Measurements from ENCODE around the gene MDM2.

Gene MDM2

GRCh38 chr12:68785823-68786222 lies 22.2 kb upstream of the MDM2 start:
- Histone ChIP-seq H3K27ac (ENCODE audit: low read length) (no peak overlapping the region), H3K9ac (ENCODE audit: low read length) (no peak overlapping the region), H2AFZ (ENCODE audit: low read length) (no peak overlapping the region), H3F3A (ENCODE audit: insufficient read depth, low read length) (no peaks in the 10 kb centered on the region), H3K4me3 (ENCODE audit: low read length) (no peak overlapping the region), H3K4me2 (ENCODE audit: low read depth, low read length) (no peak overlapping the region), H3K36me3 (replicated peaks; ENCODE audit: insufficient read depth, low read length) (no peaks in the 10 kb centered on the region), H3K27me3 (replicated peaks; ENCODE audit: insufficient read depth, low read length) (no peaks in the 10 kb centered on the region), H3K9me3 (replicated peaks; ENCODE audit: insufficient read depth, low read length) (no peaks in the 10 kb centered on the region), H3K9me2 (replicated peaks; ENCODE audit: insufficient read depth, low read length) (no peaks in the 10 kb centered on the region), H3K4me1 (ENCODE audit: low read length) (peaks cover 8% of the 10 kb centered on the region; the same call in 1 of the 2 replicates), H4K20me1 (ENCODE audit: insufficient read depth, low read length) (no peaks in the 10 kb centered on the region), H3K79me2 (ENCODE audit: low read length) (no peaks in the 10 kb centered on the region)
- TF ChIP-seq EZH2phosphoT487 (IDR thresholded peaks at IDR 0.05; ENCODE audit: low read length) (no peak), CTCF (IDR thresholded peaks at IDR 0.05; ENCODE audit: low read length) (no peak), EZH2 (optimal IDR thresholded peaks at IDR 0.05; ENCODE audit: low read depth, low read length) (no peak)
- no peak for DNase-seq

- H3K4me2 ChIP-seq (ENCODE audit: low read depth, low read length) = peak overlapping the region; percentile 68; the same call in 1 of the 2 replicates
- H3K27ac ChIP-seq (ENCODE audit: low read length) = peak overlapping the region; percentile 24; the same call in 1 of the 2 replicates
- H3K9ac ChIP-seq (ENCODE audit: low read length) = no peak overlapping the region
- H3K4me1 ChIP-seq (ENCODE audit: low read length) = peaks cover 8% of the 10 kb centered on the region; the same call in 1 of the 2 replicates
- no peak for DNase-seq
- H4K20me1 ChIP-seq (ENCODE audit: insufficient read depth, low read length) = no peaks in the 10 kb centered on the region
- H3K36me3 ChIP-seq (replicated peaks; ENCODE audit: insufficient read depth, low read length) = no peaks in the 10 kb centered on the region
- no peaks in the 10 kb centered on the region for H3K9me2 ChIP-seq (replicated peaks; ENCODE audit: insufficient read depth, low read length)
- no peak overlapping the region for H3K4me3 ChIP-seq (ENCODE audit: low read length)
- no peaks in the 10 kb centered on the region for H3K79me2 ChIP-seq (ENCODE audit: low read length)
- H3K27me3 ChIP-seq (replicated peaks; ENCODE audit: insufficient read depth, low read length) = no peaks in the 10 kb centered on the region
- no peaks in the 10 kb centered on the region for H3F3A ChIP-seq (ENCODE audit: insufficient read depth, low read length)
- peak overlapping the region; percentile 81; the same call in 1 of the 2 replicates for H2AFZ ChIP-seq (ENCODE audit: low read length)
- no peak for TF ChIP-seq EZH2phosphoT487 (IDR thresholded peaks at IDR 0.05; ENCODE audit: low read length)
- TF ChIP-seq CTCF (IDR thresholded peaks at IDR 0.05; ENCODE audit: low read length) = peak; percentile 18
- H3K9me3 ChIP-seq (replicated peaks; ENCODE audit: insufficient read depth, low read length) = no peaks in the 10 kb centered on the region
Measured at GRCh38 chr12:68786929-68787328, 21.0 kb upstream of the MDM2 start.

- Histone ChIP-seq H3K4me2 (ENCODE audit: low read depth, low read length) (no peak overlapping the region), H3K9ac (ENCODE audit: low read length) (no peak overlapping the region), H3K36me3 (replicated peaks; ENCODE audit: insufficient read depth, low read length) (no peaks in the 10 kb centered on the region), H3F3A (ENCODE audit: insufficient read depth, low read length) (no peaks in the 10 kb centered on the region), H3K4me3 (ENCODE audit: low read length) (no peak overlapping the region), H2AFZ (ENCODE audit: low read length) (no peak overlapping the region), H3K9me2 (replicated peaks; ENCODE audit: insufficient read depth, low read length) (no peaks in the 10 kb centered on the region), H3K9me3 (replicated peaks; ENCODE audit: insufficient read depth, low read length) (no peaks in the 10 kb centered on the region), H3K27me3 (replicated peaks; ENCODE audit: insufficient read depth, low read length) (no peaks in the 10 kb centered on the region), H4K20me1 (ENCODE audit: insufficient read depth, low read length) (no peaks in the 10 kb centered on the region), H3K27ac (ENCODE audit: low read length) (no peak overlapping the region), H3K79me2 (ENCODE audit: low read length) (no peaks in the 10 kb centered on the region), H3K4me1 (ENCODE audit: low read length) (peaks cover 12% of the 10 kb centered on the region; the same call in 1 of the 2 replicates)
- no peak for TF ChIP-seq EZH2 (optimal IDR thresholded peaks at IDR 0.05; ENCODE audit: low read depth, low read length)
- DNase-seq = no peak
Measured at GRCh38 chr12:68788554-68789143, 19.3 kb upstream of the MDM2 start.

- DNase-seq = no peak
- peaks cover 12% of the 10 kb centered on the region; the same call in 1 of the 2 replicates for H3K4me1 ChIP-seq (ENCODE audit: low read length)
- H3K79me2 ChIP-seq (ENCODE audit: low read length) = no peaks in the 10 kb centered on the region
- no peaks in the 10 kb centered on the region for H3K9me2 ChIP-seq (replicated peaks; ENCODE audit: insufficient read depth, low read length)
- H3K4me3 ChIP-seq (ENCODE audit: low read length) = no peak overlapping the region
- no peaks in the 10 kb centered on the region for H3F3A ChIP-seq (ENCODE audit: insufficient read depth, low read length)
- no peaks in the 10 kb centered on the region for H4K20me1 ChIP-seq (ENCODE audit: insufficient read depth, low read length)
- H3K36me3 ChIP-seq (replicated peaks; ENCODE audit: insufficient read depth, low read length) = no peaks in the 10 kb centered on the region
- H3K27ac ChIP-seq (ENCODE audit: low read length) = no peak overlapping the region
- H3K4me2 ChIP-seq (ENCODE audit: low read depth, low read length) = no peak overlapping the region
- H2AFZ ChIP-seq (ENCODE audit: low read length) = no peak overlapping the region
- no peaks in the 10 kb centered on the region for H3K9me3 ChIP-seq (replicated peaks; ENCODE audit: insufficient read depth, low read length)
- no peak overlapping the region for H3K9ac ChIP-seq (ENCODE audit: low read length)
- H3K27me3 ChIP-seq (replicated peaks; ENCODE audit: insufficient read depth, low read length) = no peaks in the 10 kb centered on the region
- TF ChIP-seq CTCF (IDR thresholded peaks at IDR 0.05; ENCODE audit: low read length) = no peak
Measured at GRCh38 chr12:68789144-68789878, 18.7 kb upstream of the MDM2 start.
